Measurements from ENCODE around the gene GDI1.

- TF ChIP-seq POLR2A (IDR thresholded peaks at IDR 0.05; ENCODE audit: low read length) (peak; percentile 74), GATA1 (IDR thresholded peaks at IDR 0.05; ENCODE audit: low read depth, low read length) (no peak)
These were observed 35.7 kb upstream of the GDI1 start for GRCh38 chrX:154401045-154401799.
